A549 (cell line): Measurements from ENCODE around the gene CAPN2. TPM values are rescaled to one million over a fixed set of nuclear protein-coding genes. Genes with fewer than 3 reads are reported as not detected.
"Not testable (repeated sequence)": the region's sequence is repeated elsewhere in the genome, so short reads cannot be mapped to it uniquely, and the experiment has no call there.

Source experiments
- ATAC-seq, 2 experiments: fragments of 200-7000 bp in 1 of 2; fragments of >200 bp in 1 of 2; cut with Nextera tagmentation in 1 of 2; cut with Tn5 transposase in 1 of 2; 3 replicates each; pipeline versions ENCODE4 v1.8.0 to v1.9.1; 2018 to 2020; ENCODE audit warnings: mild to moderate bottlenecking in 1 of 2, moderate library complexity in 1 of 2
- CTCF ChIA-PET: fragments of 300-600 bp; sonication (Branson Sonifier 250); formaldehyde crosslinking; extraction: SDS; loops from one replicate; lab custom pipeline; 2021; ENCODE audit warnings: antibody characterized with exemption, inconsistent platforms; lab: Yijun Ruan, JAX
- POLR2A ChIA-PET: fragments of 350-600 bp; formaldehyde crosslinking; extraction: SDS; loops from one replicate; lab custom pipeline; 2021; ENCODE audit warnings: antibody characterized with exemption, inconsistent platforms; lab: Yijun Ruan, JAX
- DNase-seq, 2 experiments: peaks; one replicate each; pipeline versions ENCODE4 v3.0.0 to v3.0.0-alpha.2; 2011 to 2016; ENCODE audit warnings: low read depth in 1 of 2, low spot score in 1 of 2
- FAIRE-seq: peaks from 2 replicates; lab custom pipeline; 2011; peaks lifted over from hg19 to GRCh38; lab: Jason Lieb, UNC
- H3K27ac ChIP-seq, 2 experiments: fragments of >200 bp; sonication (Bioruptor Twin); formaldehyde crosslinking; 3 replicates each; pipeline ENCODE4 v1.5.1; 2016 to 2017
- H3K4me1 ChIP-seq: fragments of >200 bp; sonication (Bioruptor Twin); formaldehyde crosslinking; 3 replicates; pipeline ENCODE4 v1.6.1; 2016
- H3K4me2 ChIP-seq: fragments of >200 bp; sonication (Bioruptor Twin); formaldehyde crosslinking; 3 replicates; pipeline ENCODE4 v1.6.1; 2016
- H3K4me3 ChIP-seq: fragments of >200 bp; sonication (Bioruptor Twin); formaldehyde crosslinking; 3 replicates; pipeline ENCODE4 v1.5.1; 2016
- H3K9me3 ChIP-seq: fragments of >200 bp; sonication (Bioruptor Twin); formaldehyde crosslinking; 3 replicates; pipeline ENCODE4 v1.6.1; 2016
- BHLHE40 ChIP-seq: IDR thresholded peaks from 2 replicates; pipeline ENCODE4 v1.6.1; 2012; ENCODE audit warnings: low read depth, low read length, inconsistent platforms
- CBX2 ChIP-seq: fragments of 200-600 bp; sonication (generic); IDR thresholded peaks from 2 replicates; pipeline ENCODE4 v1.6.1; 2016; ENCODE audit warnings: low read depth, mild to moderate bottlenecking, borderline replicate concordance
- CBX8 ChIP-seq: fragments of 200-600 bp; sonication (generic); IDR thresholded peaks from 2 replicates; pipeline ENCODE4 v1.6.1; 2016
- CHD4 ChIP-seq: fragments of 200-600 bp; sonication (generic); IDR thresholded peaks from 2 replicates; pipeline ENCODE4 v1.6.1; 2016; ENCODE audit warnings: antibody characterized with exemption, mild to moderate bottlenecking, borderline replicate concordance
- E2F6 ChIP-seq: IDR thresholded peaks from 2 replicates; pipeline ENCODE4 v1.6.1; 2012; ENCODE audit warnings: low read depth, borderline replicate concordance
- ESRRA ChIP-seq: fragments of 150-350 bp; IDR thresholded peaks from 2 replicates; pipeline ENCODE4 v1.6.1; 2014; ENCODE audit warnings: mild to moderate bottlenecking, low read length, borderline replicate concordance
- FOSB ChIP-seq: fragments of 250-450 bp; sonication (Bioruptor Pico); IDR thresholded peaks from 2 replicates; pipeline ENCODE4 v1.5.0; 2020; ENCODE audit warnings: mild to moderate bottlenecking, moderate library complexity
- FOXS1 ChIP-seq: fragments of 250-450 bp; sonication (Bioruptor Pico); IDR thresholded peaks from 2 replicates; pipeline ENCODE4 v1.5.0; 2020; ENCODE audit warnings: mild to moderate bottlenecking, moderate library complexity
- GATA3 ChIP-seq: IDR thresholded peaks from 2 replicates; pipeline ENCODE4 v1.6.1; 2012; ENCODE audit warnings: borderline replicate concordance
- HEYL ChIP-seq: fragments of 250-450 bp; sonication (Bioruptor Pico); IDR thresholded peaks from 2 replicates; pipeline ENCODE4 v1.8.0; 2021; ENCODE audit warnings: mild to moderate bottlenecking, moderate library complexity
- HOXA7 ChIP-seq: fragments of 250-450 bp; sonication (Bioruptor Pico); IDR thresholded peaks from 2 replicates; pipeline ENCODE4 v1.5.0; 2020; ENCODE audit warnings: mild to moderate bottlenecking, moderate library complexity
- HOXB5 ChIP-seq: fragments of 250-450 bp; sonication (Bioruptor Pico); IDR thresholded peaks from 2 replicates; pipeline ENCODE4 v1.5.0; 2020; ENCODE audit warnings: mild to moderate bottlenecking, moderate library complexity
- JUNB ChIP-seq: fragments of >200 bp; sonication (Bioruptor Twin); formaldehyde crosslinking; IDR thresholded peaks from 2 replicates; pipeline ENCODE4 v1.6.1; 2016
- KDM1A ChIP-seq: fragments of 200-600 bp; sonication (generic); IDR thresholded peaks from 2 replicates; pipeline ENCODE4 v1.6.1; 2016; ENCODE audit warnings: low read depth, mild to moderate bottlenecking
- NR3C1 ChIP-seq: fragments of >200 bp; sonication (Bioruptor Twin); formaldehyde crosslinking; IDR thresholded peaks from 3 replicates; pipeline ENCODE4 v1.6.1; 2017
- PHF8 ChIP-seq: fragments of 200-600 bp; sonication (generic); IDR thresholded peaks from 2 replicates; pipeline ENCODE4 v1.6.1; 2016; ENCODE audit warnings: low read depth, mild to moderate bottlenecking, antibody characterized with exemption, moderate library complexity, borderline replicate concordance
- POLR2A ChIP-seq: IDR thresholded peaks from 2 replicates; pipeline ENCODE4 v1.6.1; 2012; ENCODE audit warnings: mild to moderate bottlenecking, low read length
- RAD21 ChIP-seq, 2 experiments: fragments of >200 bp in 1 of 2; sonication (Bioruptor Twin) in 1 of 2; formaldehyde crosslinking in 1 of 2; IDR thresholded peaks in 1 of 2; conservative IDR thresholded peaks in 1 of 2; 2 replicates in 1 of 2; 3 replicates in 1 of 2; pipeline ENCODE4 v1.6.1; 2012 to 2018; ENCODE audit warnings: inconsistent platforms in 1 of 2
- RNF2 ChIP-seq: fragments of 200-600 bp; sonication (generic); IDR thresholded peaks from 2 replicates; pipeline ENCODE4 v1.6.1; 2016; ENCODE audit warnings: low read depth, mild to moderate bottlenecking, antibody characterized with exemption, moderate library complexity, borderline replicate concordance
- SREBF2 ChIP-seq: fragments of 450-650 bp; IDR thresholded peaks from 2 replicates; pipeline ENCODE4 v1.6.1; 2014; ENCODE audit warnings: mild to moderate bottlenecking, moderate library complexity
- ZC3H11A ChIP-seq: fragments of 450-650 bp; IDR thresholded peaks from 2 replicates; pipeline ENCODE4 v1.6.1; 2014; ENCODE audit warnings: antibody characterized with exemption, mild to moderate bottlenecking
- WGBS: methylation state at CpG from one replicate; pipeline ENCODE4 v1.1.6; 2017; ENCODE audit errors: missing lambda C conversion rate; 5-methylcytosine and 5-hydroxymethylcytosine counted together
- polyA plus RNA-seq, 4 experiments: library from polyadenylated mRNA; depleted of rRNA in 3 of 4; stranded (reverse); fragments of >200 nt; fragmentation: RNase III in 1 of 4; extraction: RNeasy Plus Mini Kit Qiagen cat#74134 plus additional on column Dnase treatment in 1 of 4; gene quantifications; 2 replicates in 3 of 4; 3 replicates in 1 of 4; pipeline ENCODE4 v1.2.3, GENCODE V29; 2011 to 2017
- TF ChIP-seq, protein P1 (sequence below): fragments of 450-650 bp; IDR thresholded peaks from 2 replicates; pipeline ENCODE4 v1.6.1; 2014; ENCODE audit warnings: antibody characterized with exemption
- TF ChIP-seq, protein P2 (sequence below): IDR thresholded peaks from 2 replicates; pipeline ENCODE4 v1.6.1; 2012

Gene CAPN2
- polyA plus RNA-seq, 2 of the 4 experiments (the other 2 are of a cell fraction), result 199 to 300 TPM

- TF ChIP-seq CBX2, result no peak
These were observed 21.8 kb downstream of the CAPN2 start (continued) for GRCh38 chr1:223733898-223734852.

GRCh38 chr1:223736638-223737037, 24.3 kb downstream of the CAPN2 start:
- Histone ChIP-seq H3K4me2 (peak overlapping the region; percentile 39; the same call in 2 of the 3 replicates), H3K4me1 (peaks cover 87% of the 10 kb centered on the region), H3K27ac (peak overlapping the region; percentile 59 to 68; a peak in 4 of 6 replicates)
- CTCF ChIA-PET, result interaction anchor here (1.6 to 10.1 kb wide), 4 partner anchors 10 to 25 kb away, joined by 4 to 100 read pairs (median 11); partner anchors contain the start of gene CAPN2
- 97% methylated on average over 5 of the region's 5 CpGs for WGBS
- H3K9me3 ChIP-seq, H3K4me3 ChIP-seq, DNase-seq, FAIRE-seq, POLR2A ChIA-PET, ATAC-seq: not testable (repeated sequence)

DNA sequence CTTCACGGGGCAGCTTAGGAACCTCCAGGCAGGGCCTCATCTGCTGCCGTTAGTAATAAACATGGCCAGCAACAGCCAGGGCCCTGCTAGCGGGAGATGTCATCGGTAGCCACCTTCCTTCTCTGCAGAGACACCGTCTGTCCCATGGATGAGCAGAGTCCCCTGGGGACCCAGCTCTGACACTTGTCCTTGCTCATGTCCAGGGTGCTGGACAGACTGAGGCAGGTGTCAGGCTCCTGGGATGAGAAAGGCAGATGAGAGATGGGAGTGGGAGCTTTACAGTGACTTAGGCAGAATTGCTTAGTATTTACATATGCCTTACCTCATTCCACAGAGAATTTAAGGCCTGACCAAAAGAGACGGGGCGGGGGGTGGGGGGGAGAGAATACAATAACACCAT, 25.0 kb downstream of the CAPN2 start:
- no peak for DNase-seq
- H3K9me3 ChIP-seq, result no peaks in the 10 kb centered on the region
- ATAC-seq, result peak in 1 of 2 experiments; percentile 10; a peak in 1 of 6 replicates
- H3K4me3 ChIP-seq, result no peak overlapping the region
- POLR2A ChIA-PET, result interaction anchor here (0.6 kb wide), 1 partner anchor 24 kb away, joined by 3 read pairs; no protein-coding TSS in a partner anchor
- peaks cover 84% of the 10 kb centered on the region for H3K4me1 ChIP-seq
- no peak for FAIRE-seq
- H3K27ac ChIP-seq, result peak overlapping the region; percentile 59 to 68; a peak in 4 of 6 replicates
- peak overlapping the region; percentile 39 for H3K4me2 ChIP-seq
- CTCF ChIA-PET, result interaction anchor here (0.9 to 10.1 kb wide), 6 partner anchors 9 to 26 kb away, joined by 4 to 100 read pairs (median 5); partner anchors contain the start of gene CAPN2
- TF ChIP-seq FOXS1 (CRISPR knock-in tag) (no peak), ZC3H11A (no peak), POLR2A (no peak), HOXB5 (no peak), E2F6 (no peak), KDM1A (no peak), CHD4 (no peak), SREBF2 (no peak), FOSB (CRISPR knock-in tag) (no peak), ESRRA (no peak), NR3C1 (no peak), RNF2 (no peak), GATA3 (no peak)
- TF ChIP-seq, protein P1, sequence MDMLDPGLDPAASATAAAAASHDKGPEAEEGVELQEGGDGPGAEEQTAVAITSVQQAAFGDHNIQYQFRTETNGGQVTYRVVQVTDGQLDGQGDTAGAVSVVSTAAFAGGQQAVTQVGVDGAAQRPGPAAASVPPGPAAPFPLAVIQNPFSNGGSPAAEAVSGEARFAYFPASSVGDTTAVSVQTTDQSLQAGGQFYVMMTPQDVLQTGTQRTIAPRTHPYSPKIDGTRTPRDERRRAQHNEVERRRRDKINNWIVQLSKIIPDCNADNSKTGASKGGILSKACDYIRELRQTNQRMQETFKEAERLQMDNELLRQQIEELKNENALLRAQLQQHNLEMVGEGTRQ, result no peak
- TF ChIP-seq, all 56 proteins: peak for 0
- whole genome bisulfite sequencing, result 51% methylated on average over 6 of the region's 7 CpGs

DNA sequence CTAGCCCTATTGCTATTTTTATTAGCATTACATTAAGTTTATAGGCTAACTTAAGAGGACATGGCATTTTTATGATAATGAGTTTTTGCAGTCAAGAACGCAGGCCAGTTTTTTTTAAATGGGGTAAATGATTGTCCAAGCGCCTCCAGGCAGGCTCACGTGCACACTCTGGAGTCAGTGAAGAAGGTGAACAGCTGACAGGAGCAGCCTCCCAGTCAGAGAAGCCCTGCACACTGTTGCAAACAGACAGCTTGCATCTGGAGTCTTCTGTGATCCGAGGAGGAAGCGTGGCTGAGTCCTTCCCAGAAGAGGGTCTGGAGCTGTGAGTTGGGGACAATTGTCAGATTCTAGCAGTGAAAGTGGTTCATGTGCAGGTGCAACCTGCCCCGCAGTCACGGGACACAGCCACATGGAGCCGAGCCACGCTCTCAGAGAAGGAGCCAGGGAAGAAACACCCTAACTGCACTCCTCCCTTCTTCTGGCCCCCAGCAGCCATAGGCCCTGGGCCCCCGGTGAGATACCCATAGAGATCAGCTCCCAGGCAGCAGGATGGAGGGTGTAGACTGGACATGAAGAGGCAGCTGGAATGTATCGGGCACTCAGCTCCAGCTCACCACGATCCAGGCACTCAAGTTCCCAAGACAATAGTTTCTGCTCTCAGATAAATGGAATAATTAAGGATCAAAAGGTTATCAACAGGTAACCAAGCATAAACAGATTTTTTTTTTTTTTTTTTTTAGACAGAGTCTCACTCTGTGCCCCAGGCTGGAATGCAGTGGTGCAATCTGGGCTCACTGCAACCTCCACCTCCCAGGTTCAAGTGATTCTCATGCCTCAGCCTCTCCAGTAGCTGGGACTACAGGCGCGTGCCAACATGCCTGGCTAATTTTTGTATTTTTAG, 26.4 kb downstream of the CAPN2 start:
- no peak for TF ChIP-seq CBX2
- TF ChIP-seq BHLHE40, result no peak
- TF ChIP-seq HEYL (CRISPR knock-in tag), result no peak
- TF ChIP-seq CBX8, result no peak
- TF ChIP-seq, protein P2, sequence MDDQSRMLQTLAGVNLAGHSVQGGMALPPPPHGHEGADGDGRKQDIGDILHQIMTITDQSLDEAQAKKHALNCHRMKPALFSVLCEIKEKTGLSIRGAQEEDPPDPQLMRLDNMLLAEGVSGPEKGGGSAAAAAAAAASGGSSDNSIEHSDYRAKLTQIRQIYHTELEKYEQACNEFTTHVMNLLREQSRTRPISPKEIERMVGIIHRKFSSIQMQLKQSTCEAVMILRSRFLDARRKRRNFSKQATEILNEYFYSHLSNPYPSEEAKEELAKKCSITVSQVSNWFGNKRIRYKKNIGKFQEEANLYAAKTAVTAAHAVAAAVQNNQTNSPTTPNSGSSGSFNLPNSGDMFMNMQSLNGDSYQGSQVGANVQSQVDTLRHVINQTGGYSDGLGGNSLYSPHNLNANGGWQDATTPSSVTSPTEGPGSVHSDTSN, result no peak
- TF ChIP-seq ZC3H11A, result no peak
- no peak for TF ChIP-seq PHF8
- no peak for TF ChIP-seq KDM1A
- no peak for TF ChIP-seq JUNB
- no peak for TF ChIP-seq HOXA7 (CRISPR knock-in tag)
- TF ChIP-seq RAD21 (conservative IDR thresholded peaks at IDR 0.05 in 1 of 2, IDR thresholded peaks at IDR 0.05 in 1 of 2), result no peak
- Histone ChIP-seq H3K4me2 (peak overlapping the region; percentile 39), H3K27ac (peak overlapping the region; percentile 66 to 68; a peak in 4 of 6 replicates), H3K9me3 (no peaks in the 10 kb centered on the region), H3K4me1 (peaks cover 84% of the 10 kb centered on the region), H3K4me3 (no peak overlapping the region)
- ATAC-seq (peak in 1 of 2 experiments; percentile 22; a peak in 3 of 6 replicates), DNase-seq (no peak), FAIRE-seq (no peak)
- ChIA-PET POLR2A (no interaction called here), CTCF (interaction anchor here (0.7 to 10.1 kb wide), 9 partner anchors 8 to 43 kb away, joined by 3 to 100 read pairs (median 4); partner anchors contain the start of gene CAPN2)
- 78% methylated on average over 14 of the region's 14 CpGs for WGBS
